ENCODE results near the gene TOGARAM1. TPM values are rescaled to one million over a fixed set of nuclear protein-coding genes. Genes with fewer than 3 reads are reported as not detected.

Gene TOGARAM1, protein sequence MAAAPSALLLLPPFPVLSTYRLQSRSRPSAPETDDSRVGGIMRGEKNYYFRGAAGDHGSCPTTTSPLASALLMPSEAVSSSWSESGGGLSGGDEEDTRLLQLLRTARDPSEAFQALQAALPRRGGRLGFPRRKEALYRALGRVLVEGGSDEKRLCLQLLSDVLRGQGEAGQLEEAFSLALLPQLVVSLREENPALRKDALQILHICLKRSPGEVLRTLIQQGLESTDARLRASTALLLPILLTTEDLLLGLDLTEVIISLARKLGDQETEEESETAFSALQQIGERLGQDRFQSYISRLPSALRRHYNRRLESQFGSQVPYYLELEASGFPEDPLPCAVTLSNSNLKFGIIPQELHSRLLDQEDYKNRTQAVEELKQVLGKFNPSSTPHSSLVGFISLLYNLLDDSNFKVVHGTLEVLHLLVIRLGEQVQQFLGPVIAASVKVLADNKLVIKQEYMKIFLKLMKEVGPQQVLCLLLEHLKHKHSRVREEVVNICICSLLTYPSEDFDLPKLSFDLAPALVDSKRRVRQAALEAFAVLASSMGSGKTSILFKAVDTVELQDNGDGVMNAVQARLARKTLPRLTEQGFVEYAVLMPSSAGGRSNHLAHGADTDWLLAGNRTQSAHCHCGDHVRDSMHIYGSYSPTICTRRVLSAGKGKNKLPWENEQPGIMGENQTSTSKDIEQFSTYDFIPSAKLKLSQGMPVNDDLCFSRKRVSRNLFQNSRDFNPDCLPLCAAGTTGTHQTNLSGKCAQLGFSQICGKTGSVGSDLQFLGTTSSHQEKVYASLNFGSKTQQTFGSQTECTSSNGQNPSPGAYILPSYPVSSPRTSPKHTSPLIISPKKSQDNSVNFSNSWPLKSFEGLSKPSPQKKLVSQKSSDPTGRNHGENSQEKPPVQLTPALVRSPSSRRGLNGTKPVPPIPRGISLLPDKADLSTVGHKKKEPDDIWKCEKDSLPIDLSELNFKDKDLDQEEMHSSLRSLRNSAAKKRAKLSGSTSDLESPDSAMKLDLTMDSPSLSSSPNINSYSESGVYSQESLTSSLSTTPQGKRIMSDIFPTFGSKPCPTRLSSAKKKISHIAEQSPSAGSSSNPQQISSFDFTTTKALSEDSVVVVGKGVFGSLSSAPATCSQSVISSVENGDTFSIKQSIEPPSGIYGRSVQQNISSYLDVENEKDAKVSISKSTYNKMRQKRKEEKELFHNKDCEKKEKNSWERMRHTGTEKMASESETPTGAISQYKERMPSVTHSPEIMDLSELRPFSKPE (N-terminal part only)
- total RNA-seq (10 to 100 TPM; 18.4 to 26.0 (median 19.6) TPM), polyA plus RNA-seq (7.1 TPM)
- long read RNA-seq, donor 1, full-length matches to known transcripts: 1 of 35 reads
- long read RNA-seq, donor 1, partial matches to known transcripts: 16 of 35 reads
- long read RNA-seq, donor 1, other reads (novel, unspliced or antisense): 18 of 35 reads
- long read RNA-seq, donor 2, full-length matches to known transcripts: 3 of 4 reads
- long read RNA-seq, donor 2, partial matches to known transcripts: 0 of 4 reads
- long read RNA-seq, donor 2, other reads (novel, unspliced or antisense): 1 of 4 reads
- long read RNA-seq, donor 3, partial matches to known transcripts: 32 of 53 reads
- long read RNA-seq, donor 3, other reads (novel, unspliced or antisense): 21 of 53 reads
- long read RNA-seq, donor 4, partial matches to known transcripts: 1 of 2 reads
- long read RNA-seq, donor 4, other reads (novel, unspliced or antisense): 0 of 2 reads

DNA sequence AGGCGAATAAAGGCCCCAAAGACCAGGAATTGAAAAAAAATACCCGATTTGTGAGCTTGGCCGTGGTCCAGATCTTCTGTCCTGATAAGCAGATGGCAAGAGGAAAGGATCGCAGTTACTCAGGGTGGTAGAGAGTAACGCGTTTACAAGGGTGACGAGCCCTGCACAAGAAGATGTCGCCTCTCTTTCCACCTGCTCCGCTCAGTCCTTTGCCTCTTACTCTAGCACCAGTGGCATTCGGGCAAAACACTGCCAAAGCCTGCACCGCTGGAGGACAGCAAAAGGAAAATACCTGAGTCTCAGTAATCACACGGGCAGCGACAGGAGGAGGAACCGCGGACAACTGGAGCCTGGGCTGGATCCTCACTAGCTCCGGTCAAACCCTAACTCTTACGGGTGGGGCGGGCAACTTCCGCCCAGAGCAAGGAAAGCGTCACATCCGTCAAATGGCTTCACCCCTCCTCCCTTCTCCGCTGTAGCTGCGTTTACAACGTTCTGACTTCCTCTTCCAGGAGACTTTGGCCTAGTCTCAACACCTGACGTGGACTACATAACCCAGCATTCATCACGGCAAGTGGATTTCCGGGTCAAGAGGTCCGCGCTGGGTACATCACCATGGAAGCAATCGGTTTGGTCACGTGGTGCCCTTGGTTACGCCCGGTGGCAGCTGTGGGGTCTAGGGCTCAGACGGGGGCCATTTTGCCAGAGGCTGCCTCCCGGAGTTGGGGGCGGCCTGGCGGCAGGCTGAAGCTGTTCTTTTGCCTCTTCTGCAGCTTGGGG lies at the start of gene TOGARAM1, which contains the start of gene KLHL28:
TOGARAM1 (plus strand) TSS at position 637 of the 780 bp plus-strand sequence. CDS start 232 bp downstream, outside the sequence.
KLHL28 (minus strand) TSS at position 394 of the 780 bp plus-strand sequence. CDS start 16,019 bp downstream, outside the sequence.
- ATAC-seq (peak; percentile 98), DNase-seq (peak; percentile 96 to 98 (median 96))
- Histone ChIP-seq H3K9me3 (ENCODE audit: control insufficient read depth, low read length) (no peaks in the 10 kb centered on the region), H3K4me1 (ENCODE audit: control insufficient read depth, insufficient read depth, low read length) (no peaks in the 10 kb centered on the region), H3K27ac (ENCODE audit: low read length) (peak within 1 kb of the TSS; percentile 96), H3K4me3 (ENCODE audit: low read length) (peak within 1 kb of the TSS; percentile 89), H3K27me3 (ENCODE audit: control insufficient read depth, insufficient read depth) (no peaks in the 10 kb centered on the region)
- intact Hi-C loops (cut with DNase I): loop anchor here in 3 of 4 donors (5.0 to 10.0 kb wide), 4 partner anchors 47 to 173 kb away; partner anchors contain the start of genes FKBP3 (in 2 of the 3) and FANCM (in 1 of the 3)
- whole genome bisulfite sequencing: under 1% methylated on average over 37 of the region's 37 CpGs

DNA sequence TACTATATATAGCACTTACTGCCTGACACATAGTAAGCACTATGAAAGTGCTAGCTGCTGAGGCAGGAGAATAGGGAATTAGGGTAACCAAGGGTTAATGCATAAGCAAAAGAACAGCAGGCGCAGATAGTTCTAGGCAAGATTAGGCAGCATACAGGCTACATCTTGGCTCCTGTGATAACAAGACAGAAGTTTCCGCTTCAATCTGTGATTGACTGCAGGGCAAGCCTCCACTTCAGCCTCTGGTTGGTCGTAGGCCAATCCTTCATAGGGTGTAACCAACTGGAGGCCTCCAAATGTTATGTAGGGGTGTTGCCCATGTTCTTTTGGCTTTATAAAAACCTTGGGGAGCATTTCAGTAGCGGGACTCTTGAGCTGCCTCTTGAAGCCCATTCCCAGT lies 47.1 kb upstream of the TOGARAM1 start:
- Histone ChIP-seq H3K27me3 (ENCODE audit: control insufficient read depth, insufficient read depth) (no peaks in the 10 kb centered on the region), H3K4me3 (ENCODE audit: low read length) (no peak overlapping the region), H3K27ac (ENCODE audit: low read length) (no peak overlapping the region), H3K4me1 (ENCODE audit: control insufficient read depth, insufficient read depth, low read length) (peaks cover 3% of the 10 kb centered on the region), H3K9me3 (ENCODE audit: control insufficient read depth, low read length) (no peaks in the 10 kb centered on the region)
- WGBS: 20% methylated on average over 4 of the region's 4 CpGs
- peak; percentile 62 to 72 for ATAC-seq
- intact Hi-C loops (cut with DNase I): loop anchor here in 3 of 4 donors (5.0 to 10.0 kb wide), 3 partner anchors 50 to 352 kb away; partner anchors contain the start of genes FANCM (in 1 of the 3), FKBP3 (in 1 of the 3), KLHL28 (in 1 of the 3) and TOGARAM1 (in 1 of the 3)
- DNase-seq: peak; percentile 45 to 69 (median 69)

DNA sequence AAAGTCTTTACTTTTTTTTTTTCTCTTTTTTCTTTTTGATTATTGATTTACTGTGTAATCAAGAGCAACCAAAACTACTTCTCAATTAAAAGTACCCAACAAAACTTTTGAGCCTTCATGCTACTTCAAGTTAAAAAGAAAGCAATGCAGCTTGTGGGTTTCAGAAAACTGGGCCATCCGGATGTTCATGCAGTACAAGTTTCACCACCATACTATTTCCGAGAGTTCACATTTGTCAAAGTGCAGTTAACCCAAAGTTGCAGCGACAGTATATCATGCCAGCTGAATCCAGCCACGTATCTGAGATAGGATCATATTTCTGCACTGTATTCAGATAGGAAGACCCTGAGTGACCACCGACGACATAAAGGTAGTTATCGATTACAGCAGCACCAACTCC lies 33.2 kb upstream of the TOGARAM1 start:
- H3K4me3 ChIP-seq (ENCODE audit: low read length): no peak overlapping the region
- ATAC-seq (no peak), DNase-seq (no peak)
- H3K4me1 ChIP-seq (ENCODE audit: control insufficient read depth, insufficient read depth, low read length): no peaks in the 10 kb centered on the region
- intact Hi-C loops (cut with DNase I): no loop called here
- no peaks in the 10 kb centered on the region for H3K27me3 ChIP-seq (ENCODE audit: control insufficient read depth, insufficient read depth)
- no peaks in the 10 kb centered on the region for H3K9me3 ChIP-seq (ENCODE audit: control insufficient read depth, low read length)
- no peak overlapping the region for H3K27ac ChIP-seq (ENCODE audit: low read length)
- WGBS: 84% methylated on average over 7 of the region's 7 CpGs

DNA sequence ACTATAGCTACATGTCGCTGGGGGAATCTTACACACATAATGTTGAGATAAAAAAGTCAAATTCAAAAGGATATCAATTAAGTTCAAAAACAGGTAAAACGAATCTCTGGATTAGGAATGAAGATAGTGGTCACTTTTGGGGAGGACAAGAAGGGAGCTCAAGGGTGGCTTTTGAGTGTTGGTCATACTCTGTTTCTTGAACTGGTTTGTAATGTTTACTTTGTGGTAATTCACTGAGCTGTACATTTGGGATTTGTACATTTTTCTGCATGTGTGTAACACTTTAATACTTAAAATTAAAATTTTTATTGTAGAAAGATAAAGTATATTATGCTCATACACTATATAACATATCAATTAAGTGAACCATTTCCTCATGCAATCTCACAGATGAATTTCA lies 26.8 kb upstream of the TOGARAM1 start:
- Histone ChIP-seq H3K9me3 (ENCODE audit: control insufficient read depth, low read length) (no peaks in the 10 kb centered on the region), H3K4me1 (ENCODE audit: control insufficient read depth, insufficient read depth, low read length) (no peaks in the 10 kb centered on the region), H3K4me3 (ENCODE audit: low read length) (no peak overlapping the region), H3K27me3 (ENCODE audit: control insufficient read depth, insufficient read depth) (no peaks in the 10 kb centered on the region), H3K27ac (ENCODE audit: low read length) (no peak overlapping the region)
- 93% methylated on average over 2 of the region's 2 CpGs for WGBS
- ATAC-seq: no peak
- no peak for DNase-seq
- intact Hi-C loops (cut with DNase I): no loop called here

DNA sequence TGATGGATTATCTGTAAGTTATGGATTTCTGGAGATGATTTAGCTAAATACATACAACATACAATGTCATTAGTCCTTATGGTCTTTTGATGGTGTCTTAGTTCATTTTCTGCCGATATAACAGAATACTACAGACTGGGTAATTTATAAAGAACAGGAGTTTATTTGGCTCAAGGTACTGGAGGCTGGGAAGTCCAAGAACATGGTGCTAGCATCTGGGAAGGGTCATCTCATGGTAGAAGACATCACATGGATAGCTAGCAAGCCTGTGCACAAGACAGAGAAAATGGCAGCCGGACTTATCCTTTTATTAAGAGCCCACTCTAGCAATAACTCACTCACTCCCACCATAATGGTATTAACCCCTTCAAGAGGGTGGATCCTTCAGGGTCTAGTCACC lies 24.4 kb upstream of the TOGARAM1 start:
- Histone ChIP-seq H3K4me1 (ENCODE audit: control insufficient read depth, insufficient read depth, low read length) (no peaks in the 10 kb centered on the region), H3K4me3 (ENCODE audit: low read length) (no peak overlapping the region), H3K9me3 (ENCODE audit: control insufficient read depth, low read length) (no peaks in the 10 kb centered on the region), H3K27me3 (ENCODE audit: control insufficient read depth, insufficient read depth) (no peaks in the 10 kb centered on the region), H3K27ac (ENCODE audit: low read length) (no peak overlapping the region)
- 95% methylated on average over 2 of the region's 2 CpGs for WGBS
- no peak for ATAC-seq
- no peak for DNase-seq
- intact Hi-C loops (cut with DNase I): no loop called here

DNA sequence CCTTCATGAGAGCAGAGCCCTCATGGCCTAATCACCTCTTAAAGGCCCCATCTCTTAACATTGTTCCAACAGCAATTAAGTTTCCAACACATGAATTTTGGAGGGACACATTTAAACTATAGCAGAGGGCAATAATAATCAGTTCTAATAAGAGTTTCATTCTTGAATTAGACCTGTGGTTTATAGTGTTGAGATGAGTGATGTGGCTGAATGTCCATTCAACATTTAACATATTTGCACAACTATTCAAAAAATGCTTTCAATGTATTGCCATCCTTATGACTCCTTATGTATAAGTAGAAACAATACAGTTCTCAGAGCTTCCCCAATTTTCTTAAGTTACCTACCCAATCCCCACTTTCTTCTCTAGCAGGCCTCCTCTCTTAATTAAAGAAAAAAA lies 21.8 kb upstream of the TOGARAM1 start:
- Histone ChIP-seq H3K27ac (ENCODE audit: low read length) (no peak overlapping the region), H3K4me1 (ENCODE audit: control insufficient read depth, insufficient read depth, low read length) (no peaks in the 10 kb centered on the region), H3K4me3 (ENCODE audit: low read length) (no peak overlapping the region), H3K9me3 (ENCODE audit: control insufficient read depth, low read length) (no peaks in the 10 kb centered on the region), H3K27me3 (ENCODE audit: control insufficient read depth, insufficient read depth) (no peaks in the 10 kb centered on the region)
- intact Hi-C loops (cut with DNase I): no loop called here
- ATAC-seq (no peak), DNase-seq (no peak)

DNA sequence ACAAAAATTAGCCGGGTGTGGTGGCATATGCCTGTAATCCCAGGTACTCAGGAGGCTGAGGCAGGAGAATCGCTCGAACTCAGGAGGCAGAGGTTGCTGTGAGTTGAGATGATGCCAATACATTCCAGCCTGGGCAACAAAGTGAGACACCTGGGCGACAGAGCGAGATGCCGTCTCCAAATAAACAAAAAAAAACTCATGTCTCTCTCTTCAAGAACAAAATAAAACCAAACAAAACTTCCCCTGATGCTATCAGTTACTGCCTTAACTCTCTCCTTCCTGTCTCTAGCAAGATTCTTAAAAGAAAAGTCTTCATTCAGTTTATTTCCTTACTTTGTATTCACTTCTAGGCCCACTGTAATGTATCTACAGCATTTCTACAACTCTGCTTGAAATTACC lies 21.0 kb upstream of the TOGARAM1 start:
- Histone ChIP-seq H3K4me1 (ENCODE audit: control insufficient read depth, insufficient read depth, low read length) (no peaks in the 10 kb centered on the region), H3K4me3 (ENCODE audit: low read length) (no peak overlapping the region), H3K9me3 (ENCODE audit: control insufficient read depth, low read length) (no peaks in the 10 kb centered on the region), H3K27me3 (ENCODE audit: control insufficient read depth, insufficient read depth) (no peaks in the 10 kb centered on the region), H3K27ac (ENCODE audit: low read length) (no peak overlapping the region)
- intact Hi-C loops (cut with DNase I): no loop called here
- WGBS: 93% methylated on average over 6 of the region's 6 CpGs
- ATAC-seq (no peak), DNase-seq (no peak)

DNA sequence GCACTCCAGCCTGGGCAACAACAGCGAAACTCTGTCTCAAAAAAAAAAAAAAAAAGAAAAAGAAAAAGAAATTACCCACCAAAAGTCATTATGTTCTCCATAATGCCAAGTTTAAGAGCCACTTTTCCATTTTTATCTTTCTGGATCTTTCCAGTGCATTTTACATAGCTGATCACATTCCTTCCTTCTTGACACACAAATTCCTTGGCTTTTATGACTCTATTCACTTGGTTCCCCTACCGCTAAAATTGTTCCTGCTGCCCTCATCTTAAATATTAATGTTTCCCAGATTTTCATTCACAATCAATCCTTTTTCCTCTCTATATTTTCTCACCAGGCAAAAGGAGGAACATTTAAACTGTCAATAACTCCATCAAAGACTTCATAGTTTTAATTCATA lies 20.4 kb upstream of the TOGARAM1 start:
- H3K4me1 ChIP-seq (ENCODE audit: control insufficient read depth, insufficient read depth, low read length): no peaks in the 10 kb centered on the region
- H3K27me3 ChIP-seq (ENCODE audit: control insufficient read depth, insufficient read depth): no peaks in the 10 kb centered on the region
- no peak for ATAC-seq
- H3K4me3 ChIP-seq (ENCODE audit: low read length): no peak overlapping the region
- no peak for DNase-seq
- no peak overlapping the region for H3K27ac ChIP-seq (ENCODE audit: low read length)
- H3K9me3 ChIP-seq (ENCODE audit: control insufficient read depth, low read length): no peaks in the 10 kb centered on the region
- 93% methylated on average over 2 of the region's 2 CpGs for WGBS
- intact Hi-C loops (cut with DNase I): no loop called here

DNA sequence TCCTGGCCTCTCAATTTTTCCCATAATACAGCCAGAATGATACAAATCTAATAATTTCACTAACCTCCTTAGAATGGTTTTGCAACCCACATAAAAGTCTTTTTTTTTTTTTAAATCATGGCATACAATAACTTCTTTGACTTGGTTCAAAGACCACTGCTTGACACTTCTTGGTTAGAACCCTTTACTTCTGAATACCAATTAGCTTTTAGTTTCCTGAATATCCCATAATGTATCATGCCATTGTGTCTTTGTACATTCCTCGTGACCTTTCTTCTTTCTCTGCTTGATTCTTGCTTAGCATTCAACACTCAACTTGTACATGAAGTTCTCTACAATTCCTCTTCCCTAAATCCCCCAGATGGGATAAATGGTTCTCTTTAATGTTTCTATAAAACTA lies 19.6 kb upstream of the TOGARAM1 start:
- intact Hi-C loops (cut with DNase I): no loop called here
- Histone ChIP-seq H3K9me3 (ENCODE audit: control insufficient read depth, low read length) (no peaks in the 10 kb centered on the region), H3K27ac (ENCODE audit: low read length) (no peak overlapping the region), H3K27me3 (ENCODE audit: control insufficient read depth, insufficient read depth) (no peaks in the 10 kb centered on the region), H3K4me3 (ENCODE audit: low read length) (no peak overlapping the region), H3K4me1 (ENCODE audit: control insufficient read depth, insufficient read depth, low read length) (no peaks in the 10 kb centered on the region)
- DNase-seq: no peak
- WGBS: 98% methylated on average over 1 of the region's 1 CpG
- no peak for ATAC-seq

Data from right cardiac atrium (tissue), 5 donors.